Skeletal muscle cell (primary cell): ENCODE measurements around the gene PERM1.
A peak's percentile ranks its signal among the peaks of the same experiment; 100 is the strongest.
"Not testable (repeated sequence)": the region's sequence is repeated elsewhere in the genome, so short reads cannot be mapped to it uniquely, and the experiment has no call there.

Source experiments
- DNase-seq: peaks from one replicate; pipeline ENCODE4 v3.0.0-alpha.2; 2010; ENCODE audit warnings: low read depth
- H3K4me3 ChIP-seq: 2 replicates; pipeline ENCODE4 v1.5.1; 2011; ENCODE audit warnings: low read depth, mild to moderate bottlenecking, control low read depth, low read length, moderate library complexity

Gene PERM1

DNA sequence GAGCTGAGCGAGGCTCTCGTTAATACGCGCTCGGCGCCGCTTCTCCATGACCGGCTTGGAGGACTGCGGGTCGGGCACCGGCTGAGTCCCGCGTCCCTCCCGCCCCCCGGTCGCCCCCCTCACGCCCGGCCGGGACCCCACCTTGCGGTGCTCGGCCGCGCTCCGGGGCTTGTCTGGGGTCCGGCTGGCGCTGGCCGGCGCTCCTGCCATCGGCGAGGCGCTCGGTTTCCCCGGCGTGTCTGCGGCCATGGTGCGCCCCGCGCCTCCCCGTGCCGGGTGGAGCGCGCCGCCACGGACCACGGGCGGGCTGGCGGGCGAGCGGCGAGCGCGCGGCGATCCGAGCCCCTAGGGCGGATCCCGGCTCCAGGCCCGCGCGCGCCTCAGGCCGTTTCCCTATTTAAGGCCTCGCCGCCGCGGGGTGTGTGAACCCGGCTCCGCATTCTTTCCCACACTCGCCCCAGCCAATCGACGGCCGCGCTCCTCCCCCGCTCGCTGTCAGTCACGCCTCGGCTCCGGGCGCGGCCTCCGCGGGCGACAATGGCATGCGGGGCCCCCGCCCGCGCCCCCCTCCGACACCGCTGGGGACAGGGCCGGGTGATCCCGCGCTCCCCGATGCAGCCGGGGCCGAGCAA, 17.9 kb upstream of the PERM1 start, which contains the start of gene HES4:
Gene HES4 (minus strand): TSS at position 373 of the 632 bp plus-strand sequence. CDS start 124 bp downstream, at position 249.
- DNase-seq: peak; percentile 76
- peak within 1 kb of the TSS; percentile 60 for H3K4me3 ChIP-seq

GRCh38 chr1:998995-999724, 17.3 kb upstream of the PERM1 start:
- no peak for DNase-seq
- H3K4me3 ChIP-seq: peak overlapping the region; percentile 60

DNA sequence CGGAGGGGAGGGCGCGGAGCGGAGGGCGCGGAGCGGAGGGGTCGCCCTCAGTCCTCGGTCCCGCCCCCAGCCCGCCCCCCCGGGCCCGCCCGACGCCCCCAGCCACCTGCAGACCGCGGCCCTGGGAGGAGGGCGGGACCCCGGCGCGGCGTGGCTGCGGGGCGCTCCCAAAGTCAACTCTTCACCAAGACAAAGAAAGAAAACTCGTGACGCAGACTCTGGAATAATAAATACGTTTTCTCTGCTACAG, 16.8 kb upstream of the PERM1 start:
- H3K4me3 ChIP-seq: peak overlapping the region; percentile 60
- no peak for DNase-seq

DNA sequence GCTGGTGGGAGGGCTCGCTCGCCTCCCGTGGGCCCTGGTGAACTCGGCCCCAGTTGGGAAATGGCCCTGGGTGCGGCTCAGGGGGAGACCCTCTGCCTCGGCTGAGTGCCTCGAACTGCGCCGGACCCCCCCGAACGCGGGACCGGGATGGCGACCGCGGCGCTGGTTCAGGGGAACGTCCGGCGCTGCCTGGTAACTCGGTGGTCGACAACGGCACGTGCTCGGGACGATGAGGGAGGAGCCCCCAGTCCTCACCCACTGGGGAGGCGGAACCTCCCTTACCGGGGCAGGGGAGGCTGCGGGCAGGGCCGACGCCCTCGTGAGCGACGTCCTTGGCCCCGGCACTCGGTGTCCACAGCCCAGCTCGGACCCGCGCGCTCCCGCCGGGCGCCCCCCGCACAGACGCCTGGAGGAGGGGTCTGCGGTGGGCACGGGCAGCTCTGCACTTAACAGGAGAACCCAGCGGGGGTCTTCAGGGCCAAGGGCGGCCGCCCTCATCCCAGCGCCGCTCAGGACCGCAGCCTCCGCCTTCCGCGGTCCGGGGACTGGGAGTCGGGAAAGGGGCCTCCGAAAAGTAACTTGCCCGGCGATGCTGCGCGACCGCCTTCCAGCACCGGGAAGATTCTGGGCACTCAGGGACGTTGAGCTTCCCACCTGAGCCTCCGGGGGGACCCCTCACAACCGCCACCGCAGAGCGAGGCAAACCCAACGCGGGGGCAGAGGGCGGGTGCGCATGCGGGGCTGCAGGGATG, 16.3 kb upstream of the PERM1 start:
- DNase-seq: no peak
- H3K4me3 ChIP-seq: peak overlapping the region; percentile 9

GRCh38 chr1:997713-997992, 15.8 kb upstream of the PERM1 start:
- DNase-seq: no peak
- H3K4me3 ChIP-seq: no peak overlapping the region

- DNase-seq: no peak
- H3K4me3 ChIP-seq: no peak overlapping the region
Observed at GRCh38 chr1:996851-997712, 15.2 kb upstream of the PERM1 start.

- no peak for DNase-seq
- H3K4me3 ChIP-seq: no peak overlapping the region
Observed at GRCh38 chr1:995665-996633, 14.1 kb upstream of the PERM1 start.

GRCh38 chr1:994546-994945, 12.7 kb upstream of the PERM1 start:
- not testable (repeated sequence) for DNase-seq, H3K4me3 ChIP-seq

DNA sequence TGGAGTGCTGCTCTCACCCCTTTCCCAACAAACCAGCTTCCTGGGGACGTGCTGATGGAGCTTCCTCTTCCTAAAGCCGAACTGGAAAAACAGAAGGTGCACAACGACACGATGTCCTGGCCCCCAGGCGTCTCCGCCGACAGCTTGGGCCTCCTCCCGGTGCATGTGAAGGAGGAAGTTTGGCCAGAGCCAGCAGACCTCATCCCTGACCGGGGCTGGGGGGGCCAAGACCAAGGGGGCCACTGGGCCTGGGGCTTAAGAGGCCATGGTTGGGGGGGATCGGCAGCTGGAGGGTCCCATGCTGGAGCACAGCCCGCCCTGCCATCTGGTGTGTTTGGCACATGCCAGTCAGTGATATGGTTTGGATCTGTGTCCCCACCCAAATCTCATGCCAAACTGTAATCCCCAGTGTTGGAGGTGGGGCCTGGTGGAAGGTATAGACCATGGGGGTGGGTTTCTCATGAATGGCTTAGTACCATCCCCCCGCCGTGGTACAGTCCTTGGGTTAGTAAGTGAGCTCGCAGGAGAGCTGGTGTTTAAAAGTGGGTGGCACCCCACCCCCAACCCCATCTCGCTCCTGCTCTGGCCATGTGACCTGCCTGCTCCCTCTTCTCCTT, 11.6 kb upstream of the PERM1 start:
- no peak overlapping the region for H3K4me3 ChIP-seq
- DNase-seq: no peak

DNA sequence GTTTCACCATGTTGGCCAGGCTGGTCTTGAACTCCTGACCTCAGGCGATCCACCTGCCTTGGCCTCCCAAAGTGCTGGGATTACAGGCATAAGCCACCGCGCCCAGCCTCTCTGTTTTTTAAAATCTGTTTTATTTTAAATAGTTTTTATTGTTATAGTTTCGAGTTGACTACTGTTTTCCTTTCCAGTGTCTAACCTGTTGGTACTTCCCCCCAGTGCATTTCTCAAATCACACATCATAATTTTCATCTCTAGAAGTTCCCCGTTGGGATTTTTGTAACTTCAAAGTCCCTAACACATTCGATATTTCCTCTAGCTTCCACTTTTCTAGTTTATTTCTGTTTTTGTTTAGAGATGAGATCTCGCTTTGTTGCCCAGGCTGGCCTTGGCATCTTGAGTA, 10.5 kb upstream of the PERM1 start:
- DNase-seq: no peak
- no peak overlapping the region for H3K4me3 ChIP-seq

DNA sequence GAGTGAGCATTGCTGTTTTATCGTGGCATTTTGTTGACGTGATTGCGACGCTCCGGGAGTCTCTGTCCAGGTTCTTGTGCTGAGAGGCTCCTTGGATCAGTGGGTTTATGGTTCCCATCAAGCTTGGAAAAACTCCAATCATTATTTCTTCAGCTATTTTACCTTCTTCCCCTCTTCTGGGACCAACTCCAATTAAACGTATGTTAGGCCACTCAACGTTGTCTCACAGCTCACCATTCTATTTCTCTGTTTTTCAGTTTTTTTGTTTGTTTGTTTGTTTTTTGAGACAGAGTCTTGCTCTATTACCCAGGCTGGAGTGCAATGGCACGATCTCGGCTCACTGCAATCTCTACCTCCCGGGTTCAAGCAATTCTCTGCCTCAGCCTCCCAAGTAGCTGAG, 10.0 kb upstream of the PERM1 start:
- DNase-seq: no peak
- H3K4me3 ChIP-seq: no peak overlapping the region

GRCh38 chr1:991275-991674, 9.4 kb upstream of the PERM1 start:
- not testable (repeated sequence) for DNase-seq, H3K4me3 ChIP-seq

DNA sequence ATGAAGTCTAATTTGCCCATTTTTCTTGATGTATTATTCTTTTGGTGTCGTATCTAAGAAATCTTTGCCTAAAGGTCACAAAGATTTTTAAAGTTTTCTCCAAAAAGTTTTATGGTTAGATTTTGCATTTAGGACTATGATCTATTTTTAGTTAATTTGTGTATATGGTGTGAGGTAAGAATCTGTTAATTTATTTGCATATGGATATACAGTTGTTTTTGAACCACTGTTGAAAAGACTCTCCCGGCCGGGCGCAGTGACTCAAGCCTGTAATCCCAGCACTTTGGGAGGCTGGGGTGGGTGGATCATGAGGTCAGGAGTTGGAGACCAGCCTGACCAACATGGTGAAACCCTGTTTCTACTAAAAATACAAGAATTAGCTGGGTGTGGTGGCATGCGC, 6.2 kb upstream of the PERM1 start:
- not testable (repeated sequence) for DNase-seq, H3K4me3 ChIP-seq

- no peak overlapping the region for H3K4me3 ChIP-seq
- DNase-seq: no peak
Observed at GRCh38 chr1:985126-985525, 3.2 kb upstream of the PERM1 start.

GRCh38 chr1:984476-984814, 2.6 kb upstream of the PERM1 start:
- DNase-seq: no peak
- H3K4me3 ChIP-seq: peak overlapping the region; percentile 23

- H3K4me3 ChIP-seq: peak overlapping the region; percentile 23
- no peak for DNase-seq
Observed at GRCh38 chr1:983798-984475, 2.0 kb upstream of the PERM1 start.

DNA sequence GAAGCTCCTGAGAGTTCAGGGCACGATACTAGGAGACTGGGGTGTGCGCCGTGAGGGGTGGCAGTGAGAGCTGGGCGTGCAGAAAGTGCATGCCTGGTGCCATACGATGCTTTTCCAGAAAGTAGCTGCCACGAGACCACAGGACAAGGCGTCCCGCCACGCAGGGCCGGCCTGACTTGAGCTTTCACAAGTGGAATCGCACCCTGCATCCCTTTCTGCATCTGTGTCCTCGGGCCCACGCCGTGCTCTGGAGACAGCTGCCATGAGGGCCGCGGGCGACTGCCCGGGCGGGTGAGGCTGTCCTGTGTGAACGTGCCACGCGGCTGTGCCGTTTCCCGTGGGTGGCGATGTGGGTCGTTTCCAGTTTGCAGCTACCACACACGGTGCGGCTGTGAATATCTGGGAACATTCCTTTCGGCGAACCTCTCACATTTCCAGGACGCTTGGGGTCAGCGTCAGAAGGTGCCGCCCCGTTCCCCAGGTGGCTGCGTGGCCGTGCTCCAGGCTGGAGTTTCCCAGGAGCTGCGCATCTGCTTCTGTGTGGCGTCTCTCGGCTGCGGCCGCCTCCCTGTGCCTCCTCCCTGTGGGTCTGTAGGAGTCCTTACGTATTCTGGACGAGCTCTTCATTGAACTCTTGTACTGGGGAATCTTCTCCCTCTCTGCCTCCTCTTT, 1.0 kb upstream of the PERM1 start:
- DNase-seq: no peak
- H3K4me3 ChIP-seq: no peak overlapping the region

DNA sequence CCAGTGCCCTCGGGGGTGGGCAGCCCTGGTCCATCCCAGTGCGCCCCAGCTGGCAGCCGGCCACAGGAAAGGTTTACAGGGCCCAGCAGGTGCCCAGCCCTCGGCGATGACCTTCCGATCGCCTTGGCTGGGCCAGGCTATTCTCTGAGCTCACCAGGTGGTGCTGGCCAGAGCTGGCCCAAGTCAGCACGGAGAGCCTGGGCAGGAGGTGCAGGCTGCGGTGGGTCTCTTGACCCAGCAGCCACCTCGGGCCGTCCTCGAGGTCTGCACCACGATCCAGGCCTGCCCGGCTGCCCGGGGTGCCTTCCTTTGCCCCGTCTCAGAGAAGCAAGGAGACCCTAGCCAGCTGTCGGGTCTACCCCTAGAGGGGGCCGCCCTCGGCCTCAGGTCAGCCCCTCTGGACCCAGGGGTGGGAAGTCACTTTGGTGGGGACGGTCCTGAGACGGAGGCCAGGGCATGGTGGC, 370 bp downstream of the PERM1 start:
- H3K4me3 ChIP-seq: no peak overlapping the region
- DNase-seq: no peak
